WI38 (cell line): Measurements from ENCODE around the gene UTP4.
A peak's percentile ranks its signal among the peaks of the same experiment; 100 is the strongest.
"Not testable (repeated sequence)": the region's sequence is repeated elsewhere in the genome, so short reads cannot be mapped to it uniquely, and the experiment has no call there.

ENCODE experiments used
- H3K4me3 ChIP-seq: 2 replicates; pipeline ENCODE4 v1.5.1; 2011; ENCODE audit warnings: low read depth, mild to moderate bottlenecking, control low read depth, low read length
- TF ChIP-seq, protein P1 (sequence below): IDR thresholded peaks from 2 replicates; pipeline ENCODE4 v1.5.1; 2012; ENCODE audit warnings: low read depth, mild to moderate bottlenecking, control low read depth, low read length

Gene UTP4

GRCh38 chr16:69133373-69133954 lies 1.0 kb downstream of the UTP4 start:
- peak overlapping the region; percentile 79 for H3K4me3 ChIP-seq
- TF ChIP-seq, protein P1, sequence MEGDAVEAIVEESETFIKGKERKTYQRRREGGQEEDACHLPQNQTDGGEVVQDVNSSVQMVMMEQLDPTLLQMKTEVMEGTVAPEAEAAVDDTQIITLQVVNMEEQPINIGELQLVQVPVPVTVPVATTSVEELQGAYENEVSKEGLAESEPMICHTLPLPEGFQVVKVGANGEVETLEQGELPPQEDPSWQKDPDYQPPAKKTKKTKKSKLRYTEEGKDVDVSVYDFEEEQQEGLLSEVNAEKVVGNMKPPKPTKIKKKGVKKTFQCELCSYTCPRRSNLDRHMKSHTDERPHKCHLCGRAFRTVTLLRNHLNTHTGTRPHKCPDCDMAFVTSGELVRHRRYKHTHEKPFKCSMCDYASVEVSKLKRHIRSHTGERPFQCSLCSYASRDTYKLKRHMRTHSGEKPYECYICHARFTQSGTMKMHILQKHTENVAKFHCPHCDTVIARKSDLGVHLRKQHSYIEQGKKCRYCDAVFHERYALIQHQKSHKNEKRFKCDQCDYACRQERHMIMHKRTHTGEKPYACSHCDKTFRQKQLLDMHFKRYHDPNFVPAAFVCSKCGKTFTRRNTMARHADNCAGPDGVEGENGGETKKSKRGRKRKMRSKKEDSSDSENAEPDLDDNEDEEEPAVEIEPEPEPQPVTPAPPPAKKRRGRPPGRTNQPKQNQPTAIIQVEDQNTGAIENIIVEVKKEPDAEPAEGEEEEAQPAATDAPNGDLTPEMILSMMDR, result no peak

- no peak overlapping the region for H3K4me3 ChIP-seq
- TF ChIP-seq, protein P1, result no peak
Observed at GRCh38 chr16:69138608-69139007, 6.2 kb downstream of the UTP4 start.

GRCh38 chr16:69139464-69139863 lies 7.0 kb downstream of the UTP4 start:
- H3K4me3 ChIP-seq, result not testable (repeated sequence)

- TF ChIP-seq, protein P1, result no peak
Observed at GRCh38 chr16:69141014-69141413, 8.6 kb downstream of the UTP4 start.

DNA sequence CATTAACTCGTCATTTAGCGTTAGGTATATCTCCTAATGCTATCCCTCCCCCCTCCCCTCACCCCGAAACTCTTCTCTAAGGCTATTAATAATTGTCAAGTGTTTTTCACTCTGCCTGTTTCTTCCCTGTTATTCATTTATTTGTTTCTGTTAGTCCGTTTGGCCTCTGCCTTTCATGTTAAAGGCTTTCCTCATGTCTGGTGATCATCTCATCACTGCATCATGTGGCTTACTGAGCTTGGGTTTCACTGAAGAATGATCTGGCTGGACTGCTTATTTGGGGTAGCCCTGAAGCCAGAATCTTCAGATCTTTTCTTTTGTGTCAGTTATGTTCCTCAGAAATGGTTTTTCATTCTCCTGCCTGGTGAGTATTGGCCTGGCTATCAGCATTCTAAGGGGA lies 9.5 kb downstream of the UTP4 start:
- TF ChIP-seq, protein P1, result no peak
- no peak overlapping the region for H3K4me3 ChIP-seq

More at GRCh38 chr16:69141014-69141413, 8.6 kb downstream of the UTP4 start:
- H3K4me3 ChIP-seq, result no peak overlapping the region

- TF ChIP-seq, protein P1, result no peak
- H3K4me3 ChIP-seq, result no peak overlapping the region
Observed at GRCh38 chr16:69143116-69143515, 10.7 kb downstream of the UTP4 start.

GRCh38 chr16:69145658-69146057 lies 13.2 kb downstream of the UTP4 start:
- TF ChIP-seq, protein P1, result no peak
- no peak overlapping the region for H3K4me3 ChIP-seq

- not testable (repeated sequence) for H3K4me3 ChIP-seq
Observed at GRCh38 chr16:69149621-69150020, 17.2 kb downstream of the UTP4 start.
